H1 (cell line): ENCODE results near the gene PLCB4. TPM values are rescaled to one million over a fixed set of nuclear protein-coding genes. Genes with fewer than 3 reads are reported as not detected.

ENCODE experiments used
- KDM4A ChIP-seq: IDR thresholded peaks from one replicate; pipeline ENCODE4 v1.7.1; 2012; ENCODE audit warnings: low read depth, mild to moderate bottlenecking, moderate library complexity, low read length, inconsistent platforms; ENCODE audit not compliant: severe bottlenecking
- polyA plus RNA-seq, 7 experiments: library from polyadenylated mRNA; depleted of rRNA in 3 of 7; stranded (reverse) in 5 of 7; unstranded in 2 of 7; fragments of >200 nt in 5 of 7; fragments of 200-250 nt in 2 of 7; gene quantifications; 1 replicate in 5 of 7; 2 replicates in 1 of 7; 4 replicates in 1 of 7; pipeline versions ENCODE4 v1.2.1 to v1.2.3, GENCODE V29; 2011 to 2013; ENCODE audit warnings: missing spikeins in 2 of 7, mixed read lengths in 2 of 7
- total RNA-seq: library from RNA; stranded (reverse); fragmentation: NEBNext Ultra II Directional; extraction: Animal tissue kit (Norgen Biotek cat#: 25700); gene quantifications from 2 replicates; pipeline ENCODE4 v1.2.1, GENCODE V29; 2021

PLCB4 gene
- total and polyA plus RNA-seq, 2 of the 8 experiments (the other 6 are each of a cell fraction or from before 2014, with no cell fraction given) = 3.2 to 14.1 TPM

- no peak for TF ChIP-seq KDM4A
Observed at GRCh38 chr20:9352739-9353138, 283.9 kb downstream of the PLCB4 start (continued).
